ENCODE results near the gene HCCS.
A peak's percentile ranks its signal among the peaks of the same experiment; 100 is the strongest.

The HCCS gene

GRCh38 chrX:11109968-11110367 is 1.2 kb upstream of the HCCS start:
- no peak for DNase-seq
- 100% methylated on average over 2 of the region's 2 CpGs for WGBS
- Histone ChIP-seq H3K4me2 (ENCODE audit: low read length, poor library complexity, severe bottlenecking) (no peak overlapping the region), H3K14ac (ENCODE audit: low read length in 2 of 2) (no peak overlapping the region), H3K18ac (ENCODE audit: low read depth in 1 of 2, low read length in 2 of 2) (no peak overlapping the region), H3K4me1 (ENCODE audit: control insufficient read depth, insufficient read depth, low read depth, low read length) (peaks cover 5% of the 10 kb centered on the region), H3K27ac (ENCODE audit: low read length, poor library complexity, severe bottlenecking) (no peak overlapping the region), H2BK12ac (ENCODE audit: low read length in 2 of 2) (no peak overlapping the region), H2AFZ (ENCODE audit: low read depth, low read length) (peak overlapping the region; percentile 14), H2AK5ac (ENCODE audit: low read length, severe bottlenecking) (no peak overlapping the region), H3K79me1 (replicated peaks; ENCODE audit: low read length, poor library complexity, severe bottlenecking) (no peaks in the 10 kb centered on the region), H2BK120ac (ENCODE audit: low read depth, low read length) (no peak overlapping the region), H2BK5ac (ENCODE audit: low read depth, low read length, poor library complexity, severe bottlenecking) (no peak overlapping the region), H3K9me3 (ENCODE audit: control insufficient read depth, low read length) (no peaks in the 10 kb centered on the region), H3K4me3 (ENCODE audit: insufficient read depth in 1 of 2, low read depth in 1 of 2, low read length in 2 of 2) (peak overlapping the region in 1 of 2 experiments; percentile 76), H2BK15ac (ENCODE audit: low read depth, poor library complexity, severe bottlenecking) (no peak overlapping the region), H4K8ac (ENCODE audit: low read length) (no peak overlapping the region), H3K23ac (ENCODE audit: low read length in 2 of 2) (no peak overlapping the region), H4K91ac (ENCODE audit: low read length) (no peak overlapping the region), H3K4ac (ENCODE audit: low read depth in 1 of 2, low read length in 2 of 2) (no peak overlapping the region), H3K9ac (ENCODE audit: low read length) (no peak overlapping the region), H3K27me3 (ENCODE audit: control insufficient read depth in 1 of 2, insufficient read depth in 1 of 2, low read length in 2 of 2) (no peaks in the 10 kb centered on the region), H3K36me3 (ENCODE audit: control insufficient read depth in 1 of 2, insufficient read depth in 2 of 2, low read depth in 1 of 2, low read length in 2 of 2) (peaks cover 0 to 21% of the 10 kb centered on the region in 2 experiments)

- Histone ChIP-seq H3K9ac (ENCODE audit: low read length) (peak overlapping the region; percentile 97), H3K79me1 (replicated peaks; ENCODE audit: low read length, poor library complexity, severe bottlenecking) (peaks cover 6% of the 10 kb centered on the region), H4K91ac (ENCODE audit: low read length) (no peak overlapping the region), H2BK5ac (ENCODE audit: low read depth, low read length, poor library complexity, severe bottlenecking) (no peak overlapping the region), H3K27ac (ENCODE audit: low read length, poor library complexity, severe bottlenecking) (no peak overlapping the region), H2BK12ac (ENCODE audit: low read length in 2 of 2) (no peak overlapping the region), H3K23ac (ENCODE audit: low read length in 2 of 2) (no peak overlapping the region), H3K4me3 (ENCODE audit: insufficient read depth in 1 of 2, low read depth in 1 of 2, low read length in 2 of 2) (peak overlapping the region; percentile 2 to 86), H3K4ac (ENCODE audit: low read depth in 1 of 2, low read length in 2 of 2) (no peak overlapping the region), H2AFZ (ENCODE audit: low read depth, low read length) (no peak overlapping the region), H3K4me2 (ENCODE audit: low read length, poor library complexity, severe bottlenecking) (peak overlapping the region; percentile 53), H3K27me3 (ENCODE audit: control insufficient read depth in 1 of 2, insufficient read depth in 1 of 2, low read length in 2 of 2) (no peaks in the 10 kb centered on the region), H2AK5ac (ENCODE audit: low read length, severe bottlenecking) (no peak overlapping the region), H4K8ac (ENCODE audit: low read length) (no peak overlapping the region), H3K14ac (ENCODE audit: low read length in 2 of 2) (no peak overlapping the region), H2BK15ac (ENCODE audit: low read depth, poor library complexity, severe bottlenecking) (no peak overlapping the region), H3K9me3 (ENCODE audit: control insufficient read depth, low read length) (no peaks in the 10 kb centered on the region), H3K36me3 (ENCODE audit: control insufficient read depth in 1 of 2, insufficient read depth in 2 of 2, low read depth in 1 of 2, low read length in 2 of 2) (peaks cover 8 to 40% of the 10 kb centered on the region in 2 experiments), H2BK120ac (ENCODE audit: low read depth, low read length) (no peak overlapping the region), H3K4me1 (ENCODE audit: control insufficient read depth, insufficient read depth, low read depth, low read length) (peaks cover 5% of the 10 kb centered on the region), H3K18ac (ENCODE audit: low read depth in 1 of 2, low read length in 2 of 2) (no peak overlapping the region)
- 60% methylated on average over 3 of the region's 9 CpGs for WGBS
- no peak for DNase-seq
Observed at GRCh38 chrX:11111947-11112346, 815 bp downstream of the HCCS start.

GRCh38 chrX:11113731-11114130 is 2.6 kb downstream of the HCCS start:
- peak; percentile 32 for DNase-seq
- no peak overlapping the region for H3K4me3 ChIP-seq (ENCODE audit: insufficient read depth in 1 of 2, low read depth in 1 of 2, low read length in 2 of 2)

GRCh38 chrX:11117745-11118144 is 6.6 kb downstream of the HCCS start:
- H3K14ac ChIP-seq (ENCODE audit: low read length in 2 of 2), result no peak overlapping the region
- H4K91ac ChIP-seq (ENCODE audit: low read length), result no peak overlapping the region
- H2AFZ ChIP-seq (ENCODE audit: low read depth, low read length), result no peak overlapping the region
- peaks cover 20 to 83% of the 10 kb centered on the region in 2 experiments for H3K36me3 ChIP-seq (ENCODE audit: control insufficient read depth in 1 of 2, insufficient read depth in 2 of 2, low read depth in 1 of 2, low read length in 2 of 2)
- no peaks in the 10 kb centered on the region for H3K4me1 ChIP-seq (ENCODE audit: control insufficient read depth, insufficient read depth, low read depth, low read length)
- H3K18ac ChIP-seq (ENCODE audit: low read depth in 1 of 2, low read length in 2 of 2), result no peak overlapping the region
- H3K23ac ChIP-seq (ENCODE audit: low read length in 2 of 2), result no peak overlapping the region
- 73% methylated on average over 3 of the region's 3 CpGs for WGBS
- H2AK5ac ChIP-seq (ENCODE audit: low read length, severe bottlenecking), result no peak overlapping the region
- H3K4ac ChIP-seq (ENCODE audit: low read depth in 1 of 2, low read length in 2 of 2), result no peak overlapping the region
- no peak overlapping the region for H2BK5ac ChIP-seq (ENCODE audit: low read depth, low read length, poor library complexity, severe bottlenecking)
- no peak overlapping the region for H4K8ac ChIP-seq (ENCODE audit: low read length)
- no peak overlapping the region for H3K27ac ChIP-seq (ENCODE audit: low read length, poor library complexity, severe bottlenecking)
- no peaks in the 10 kb centered on the region for H3K27me3 ChIP-seq (ENCODE audit: control insufficient read depth in 1 of 2, insufficient read depth in 1 of 2, low read length in 2 of 2)
- H3K9ac ChIP-seq (ENCODE audit: low read length), result no peak overlapping the region
- no peak overlapping the region for H2BK12ac ChIP-seq (ENCODE audit: low read length in 2 of 2)
- no peaks in the 10 kb centered on the region for H3K9me3 ChIP-seq (ENCODE audit: control insufficient read depth, low read length)
- H3K4me3 ChIP-seq (ENCODE audit: insufficient read depth in 1 of 2, low read depth in 1 of 2, low read length in 2 of 2), result no peak overlapping the region
- no peak overlapping the region for H2BK15ac ChIP-seq (ENCODE audit: low read depth, poor library complexity, severe bottlenecking)
- DNase-seq, result no peak
- no peak overlapping the region for H2BK120ac ChIP-seq (ENCODE audit: low read depth, low read length)
- no peak overlapping the region for H3K4me2 ChIP-seq (ENCODE audit: low read length, poor library complexity, severe bottlenecking)
- peaks cover 8% of the 10 kb centered on the region for H3K79me1 ChIP-seq (replicated peaks; ENCODE audit: low read length, poor library complexity, severe bottlenecking)

More at GRCh38 chrX:11113731-11114130, 2.6 kb downstream of the HCCS start:
- no peak overlapping the region for H4K8ac ChIP-seq (ENCODE audit: low read length)
- peaks cover 14 to 57% of the 10 kb centered on the region in 2 experiments for H3K36me3 ChIP-seq (ENCODE audit: control insufficient read depth in 1 of 2, insufficient read depth in 2 of 2, low read depth in 1 of 2, low read length in 2 of 2)
- no peaks in the 10 kb centered on the region for H3K9me3 ChIP-seq (ENCODE audit: control insufficient read depth, low read length)
- H2BK5ac ChIP-seq (ENCODE audit: low read depth, low read length, poor library complexity, severe bottlenecking), result no peak overlapping the region
- no peak overlapping the region for H2BK120ac ChIP-seq (ENCODE audit: low read depth, low read length)
- no peaks in the 10 kb centered on the region for H3K27me3 ChIP-seq (ENCODE audit: control insufficient read depth in 1 of 2, insufficient read depth in 1 of 2, low read length in 2 of 2)
- no peak overlapping the region for H2BK15ac ChIP-seq (ENCODE audit: low read depth, poor library complexity, severe bottlenecking)
- H3K4ac ChIP-seq (ENCODE audit: low read depth in 1 of 2, low read length in 2 of 2), result no peak overlapping the region
- H3K79me1 ChIP-seq (replicated peaks; ENCODE audit: low read length, poor library complexity, severe bottlenecking), result peaks cover 8% of the 10 kb centered on the region
- H3K23ac ChIP-seq (ENCODE audit: low read length in 2 of 2), result no peak overlapping the region
- H3K27ac ChIP-seq (ENCODE audit: low read length, poor library complexity, severe bottlenecking), result peak overlapping the region; percentile 48
- H3K14ac ChIP-seq (ENCODE audit: low read length in 2 of 2), result no peak overlapping the region
- H2AFZ ChIP-seq (ENCODE audit: low read depth, low read length), result no peak overlapping the region
- H3K4me2 ChIP-seq (ENCODE audit: low read length, poor library complexity, severe bottlenecking), result no peak overlapping the region
- no peak overlapping the region for H4K91ac ChIP-seq (ENCODE audit: low read length)
- no peak overlapping the region for H2AK5ac ChIP-seq (ENCODE audit: low read length, severe bottlenecking)
- H3K18ac ChIP-seq (ENCODE audit: low read depth in 1 of 2, low read length in 2 of 2), result no peak overlapping the region
- no peak overlapping the region for H2BK12ac ChIP-seq (ENCODE audit: low read length in 2 of 2)
- peaks cover 5% of the 10 kb centered on the region for H3K4me1 ChIP-seq (ENCODE audit: control insufficient read depth, insufficient read depth, low read depth, low read length)
- no peak overlapping the region for H3K9ac ChIP-seq (ENCODE audit: low read length)

All from mesenchymal stem cell (in vitro differentiated cells and primary cell).